Motor neuron (in vitro differentiated cells): ENCODE data around the gene FAM133A. TPM values are rescaled to one million over a fixed set of nuclear protein-coding genes. Genes with fewer than 3 reads are reported as not detected.

ENCODE experiments used
- ATAC-seq, 8 experiments: fragments of 200-7000 bp; cut with Tn5 transposase; replicated peaks in 6 of 8; 2 replicates each; pipeline ENCODE4 v1.8.0; 2021; ENCODE audit warnings: mild to moderate bottlenecking in 8 of 8, moderate library complexity in 8 of 8
- H3K27ac ChIP-seq, 2 donors: fragments of 250-450 bp; sonication (Bioruptor Pico); 2 replicates each; pipeline ENCODE4 v1.9.0; 2021; ENCODE audit warnings: antibody characterized with exemption in 2 of 2, mild to moderate bottlenecking in 2 of 2, moderate library complexity in 1 of 2
- H3K4me1 ChIP-seq, 2 donors: fragments of 250-450 bp; sonication (Bioruptor Pico); replicated peaks in 1 of 2; 2 replicates each; pipeline ENCODE4 v1.6.1; 2021; ENCODE audit warnings: antibody characterized with exemption in 2 of 2, mild to moderate bottlenecking in 2 of 2, moderate library complexity in 1 of 2
- H3K4me3 ChIP-seq, 5 donors: fragments of 250-450 bp; sonication (Bioruptor Pico); 2 replicates each; pipeline ENCODE4 v1.9.0; 2021; ENCODE audit warnings: antibody characterized with exemption in 5 of 5, mild to moderate bottlenecking in 5 of 5, moderate library complexity in 4 of 5
- WGBS, 10 experiments: fragments of 450-650 bp; shearing (Covaris generic); methylation state at CpG; one replicate each; pipeline ENCODE4 v1.0.0; 2022; 5-methylcytosine and 5-hydroxymethylcytosine counted together
- in situ Hi-C, 9 experiments: fragments of 400-800 bp; cut with MboI; loops; one replicate each; pipeline ENCODE4 v1.15.0; 2021; ENCODE audit warnings: low sequenced_read_pairs in 9 of 9, low pct_unique_long_range_greater_than_20kb in 2 of 9; ENCODE audit not compliant: unreplicated experiment in 9 of 9
- total RNA-seq, 8 experiments: library from RNA; unstranded; fragments of 300-600 nt; gene quantifications; 2 replicates each; pipeline versions ENCODE4 v1.2.3 to v1.2.4, GENCODE V29; 2022

The FAM133A gene
- total RNA-seq: 1 to 10 TPM in 5 of 8 experiments, under 1 TPM in 1, not detected in 2; 0.36 to 4.8 (median 1.9) TPM

- H3K27ac ChIP-seq: peak within 1 kb of the TSS; percentile 90 to 93
- ATAC-seq: peak; percentile 20 to 52 (median 38)
- 0 to 11% (median 1%) methylated on average over 2 to 11 of the region's 11 CpGs; no CpG with 5 or more reads in 3 of the 10 experiments for WGBS, 10 experiments
- peak within 1 kb of the TSS; percentile 59 to 98 (median 72) for H3K4me3 ChIP-seq
- no peaks in the 10 kb centered on the region for H3K4me1 ChIP-seq
- in situ Hi-C loops: no loop called here
These were observed at the start of gene FAM133A for GRCh38 chrX:93673869-93674271. Gene FAM133A (plus strand): TSS chrX:93674206. CDS start chrX:93709420, 35,214 bp downstream.

- 0 to 80% (median 27%) methylated on average over 1 of the region's 2 CpGs; no CpG with 5 or more reads in 6 of the 10 experiments for whole genome bisulfite sequencing, 10 experiments
- in situ Hi-C loops: no loop called here
These were observed 36.4 kb upstream of the FAM133A start for GRCh38 chrX:93637591-93637990.

GRCh38 chrX:93649381-93649780 lies 24.6 kb upstream of the FAM133A start:
- 0 to 83% methylated on average over 1 of the region's 1 CpG; no CpG with 5 or more reads in 8 of the 10 experiments for WGBS, 10 experiments
- Histone ChIP-seq H3K4me3 (no peak overlapping the region), H3K4me1 (no peaks in the 10 kb centered on the region), H3K27ac (no peak overlapping the region)
- no peak for ATAC-seq
- in situ Hi-C loops: no loop called here

More at GRCh38 chrX:93637591-93637990, 36.4 kb upstream of the FAM133A start:
- no peak overlapping the region for H3K27ac ChIP-seq
- ATAC-seq: no peak
- H3K4me3 ChIP-seq: no peak overlapping the region
- no peaks in the 10 kb centered on the region for H3K4me1 ChIP-seq

- in situ Hi-C loops: no loop called here
- no peak overlapping the region for H3K27ac ChIP-seq
- 67 to 100% methylated on average over 3 of the region's 7 CpGs; no CpG with 5 or more reads in 8 of the 10 experiments for WGBS, 10 experiments
- no peak for ATAC-seq
- no peaks in the 10 kb centered on the region for H3K4me1 ChIP-seq
- no peak overlapping the region for H3K4me3 ChIP-seq
These were observed 13.4 kb upstream of the FAM133A start for GRCh38 chrX:93660575-93660974.

GRCh38 chrX:93673056-93673868 lies 744 bp upstream of the FAM133A start, which contains the start of gene NAP1L3:
Gene NAP1L3 (minus strand): TSS chrX:93673578. CDS start chrX:93673304, 274 bp downstream.
- peak within 1 kb of the TSS; percentile 90 to 93 for H3K27ac ChIP-seq
- H3K4me1 ChIP-seq: no peaks in the 10 kb centered on the region
- in situ Hi-C loops: no loop called here
- WGBS, 10 experiments: 0 to 8% (median 0%) methylated on average over 2 to 19 of the region's 51 CpGs; no CpG with 5 or more reads in 5 of the 10 experiments
- H3K4me3 ChIP-seq: peak within 1 kb of the TSS; percentile 59 to 98 (median 72)
- ATAC-seq: peak; percentile 87 to 97 (median 90)

GRCh38 chrX:93695981-93696380 lies 22.0 kb downstream of the FAM133A start:
- Histone ChIP-seq H3K4me3 (no peak overlapping the region), H3K27ac (no peak overlapping the region), H3K4me1 (no peaks in the 10 kb centered on the region)
- WGBS, 10 experiments: 0 to 94% (median 70%) methylated on average over 1 to 6 of the region's 6 CpGs; no CpG with 5 or more reads in 5 of the 10 experiments
- in situ Hi-C loops: no loop called here
- ATAC-seq: no peak

GRCh38 chrX:93703701-93704100 lies 29.7 kb downstream of the FAM133A start:
- no peak for ATAC-seq
- Histone ChIP-seq H3K27ac (no peak overlapping the region), H3K4me3 (no peak overlapping the region), H3K4me1 (no peaks in the 10 kb centered on the region)
- 0 to 100% (median 80%) methylated on average over 1 to 2 of the region's 2 CpGs for WGBS, 10 experiments
- in situ Hi-C loops: no loop called here

- no peak for ATAC-seq
These were observed 37.1 kb downstream of the FAM133A start for GRCh38 chrX:93711076-93711475.

GRCh38 chrX:93741811-93742210 lies 67.8 kb downstream of the FAM133A start:
- ATAC-seq: no peak
- in situ Hi-C loops: no loop called here
- Histone ChIP-seq H3K27ac (no peak overlapping the region), H3K4me1 (peaks cover 0 to 8% of the 10 kb centered on the region in 2 donors), H3K4me3 (no peak overlapping the region)

More at GRCh38 chrX:93711076-93711475, 37.1 kb downstream of the FAM133A start:
- in situ Hi-C loops: no loop called here
- H3K4me1 ChIP-seq: no peaks in the 10 kb centered on the region
- no peak overlapping the region for H3K4me3 ChIP-seq
- no peak overlapping the region for H3K27ac ChIP-seq
- 22 to 100% (median 60%) methylated on average over 1 to 4 of the region's 4 CpGs; no CpG with 5 or more reads in 3 of the 10 experiments for WGBS, 10 experiments

GRCh38 chrX:93760163-93760562 lies 86.2 kb downstream of the FAM133A start:
- H3K4me1 ChIP-seq: peaks cover 0 to 3% of the 10 kb centered on the region in 2 donors
- in situ Hi-C loops: no loop called here
- ATAC-seq: peak in 5 of 8 experiments; percentile 44 to 82 (median 59)
- no peak overlapping the region for H3K27ac ChIP-seq
- WGBS, 10 experiments: 0 to 53% (median 10%) methylated on average over 1 to 5 of the region's 5 CpGs; no CpG with 5 or more reads in 6 of the 10 experiments
- H3K4me3 ChIP-seq: no peak overlapping the region

Other genes with a start within 250 kb of the FAM133A start
- gene NAP1L3, start 628 bp upstream of the FAM133A start, total RNA-seq: 100 to 1,000 TPM in 1 of 8 experiments, 10 to 100 TPM in 4, 1 to 10 TPM in 2, under 1 TPM in 1; 0.45 to 119 (median 37.3) TPM